Esophagus squamous epithelium (tissue), 4 donors: ENCODE results near the gene RADIL.

ENCODE experiments used
- CTCF ChIP-seq, 6 experiments: fragments of 450-650 bp in 4 of 6; fragments of 200-600 bp in 2 of 6; sonication (generic) in 2 of 6; IDR thresholded peaks; one replicate each; pipeline ENCODE4 v1.5.1; 2016 to 2019; ENCODE audit warnings: antibody characterized with exemption in 6 of 6, mild to moderate bottlenecking in 4 of 6, moderate library complexity in 4 of 6
- POLR2A ChIP-seq, 4 donors: fragments of 450-650 bp; IDR thresholded peaks; one replicate each; pipeline ENCODE4 v1.6.1; 2017; ENCODE audit warnings: antibody characterized with exemption in 4 of 4, mild to moderate bottlenecking in 4 of 4, moderate library complexity in 3 of 4

- TF ChIP-seq CTCF (IDR thresholded peaks at IDR 0.05), result no peak
- no peak for TF ChIP-seq POLR2A (IDR thresholded peaks at IDR 0.05)
Observed at GRCh38 chr7:4857189-4857588, 26.3 kb downstream of the RADIL start.
